ENCODE measurements around the gene RASSF10. TPM values are rescaled to one million over a fixed set of nuclear protein-coding genes. Genes with fewer than 3 reads are reported as not detected.
A peak's percentile ranks its signal among the peaks of the same experiment; 100 is the strongest.

Gene RASSF10
- total and polyA plus RNA-seq, 12 donors: 0.12 to 1.3 (median 0.28) TPM; not detected in 1

DNA sequence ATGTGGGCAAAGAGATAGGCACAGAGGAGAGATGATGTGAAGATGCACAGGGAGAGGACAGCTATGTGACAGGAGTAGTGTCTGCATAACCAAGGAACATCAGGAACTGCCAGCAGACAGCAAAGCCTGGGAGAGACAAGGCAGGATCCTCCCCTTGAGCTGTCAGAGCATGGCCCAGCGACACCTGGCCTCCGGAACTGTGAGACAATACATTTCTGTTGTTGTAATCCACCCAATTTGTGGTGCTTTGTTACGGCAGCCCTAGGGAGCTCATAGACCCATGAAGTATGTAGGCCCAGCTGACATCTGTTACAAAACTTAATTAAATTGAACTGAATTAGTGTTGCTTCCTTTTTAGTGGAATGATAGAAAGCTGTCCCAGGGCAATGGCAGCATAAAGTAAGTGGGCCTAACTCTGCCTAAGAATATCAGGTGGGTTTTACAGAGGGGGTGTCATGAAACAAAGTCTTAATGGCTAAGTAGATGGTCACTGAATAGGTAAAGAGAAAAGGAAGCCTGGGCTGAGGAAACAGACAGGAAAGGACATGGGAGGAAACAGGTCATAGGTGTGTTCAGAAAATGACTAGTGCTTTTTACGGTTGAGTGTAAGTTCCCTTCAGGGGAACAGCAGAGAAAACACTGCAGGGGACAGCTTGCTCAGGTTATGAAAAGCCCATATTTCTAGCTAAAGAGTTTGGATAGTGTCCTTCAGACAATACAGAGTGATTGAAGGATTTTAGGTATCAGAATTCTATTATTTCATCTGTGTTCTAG, 24.8 kb downstream of the RASSF10 start:
- H3K36me3 ChIP-seq: no peaks in the 10 kb centered on the region
- peak in 5 of 8 donors; percentile 35 to 80 (median 41) for ATAC-seq
- intact Hi-C loops (cut with DNase I): loop anchor here in 1 of 10 donors (5.0 kb wide), 1 partner anchor 73 kb away; no protein-coding TSS in a partner anchor
- 63 to 70% methylated on average over 4 of the region's 4 CpGs for WGBS, 2 donors
- peak overlapping the region in 2 of 10 donors; percentile 9 to 49 for H3K27ac ChIP-seq
- peaks cover 0 to 45% (median 15%) of the 10 kb centered on the region in 9 donors for H3K4me1 ChIP-seq
- DNase-seq: no peak
- peaks cover 0 to 14% (median 0%) of the 10 kb centered on the region in 7 donors for H3K27me3 ChIP-seq
- no peaks in the 10 kb centered on the region for H3K9me3 ChIP-seq
- no peak overlapping the region for H3K4me3 ChIP-seq
- TF ChIP-seq CTCF (IDR thresholded peaks at IDR 0.05): no peak

DNA sequence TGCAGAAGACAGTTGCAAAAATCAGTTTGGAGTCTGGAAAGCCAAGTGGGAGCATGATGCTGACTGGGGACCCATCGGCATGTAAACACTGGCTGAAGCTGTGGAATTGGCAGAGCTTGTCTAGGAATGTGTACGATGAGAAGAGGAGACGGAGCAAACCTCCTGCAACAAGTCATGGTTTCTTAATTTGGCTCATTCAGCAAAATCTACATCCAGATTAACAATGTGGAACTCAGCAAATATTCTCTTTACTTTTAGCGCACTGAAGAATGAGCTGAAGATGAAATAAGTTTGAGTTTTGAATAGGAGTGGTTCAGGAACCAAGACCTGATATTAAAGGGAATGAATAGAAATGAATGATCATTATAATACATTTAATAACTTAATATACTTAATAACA, 26.6 kb downstream of the RASSF10 start:
- WGBS, 2 donors: 81% methylated on average over 4 of the region's 4 CpGs
- no peaks in the 10 kb centered on the region for H3K9me3 ChIP-seq
- intact Hi-C loops (cut with DNase I): no loop called here
- H3K4me1 ChIP-seq: peaks cover 0 to 39% (median 9%) of the 10 kb centered on the region in 9 donors
- TF ChIP-seq CTCF (IDR thresholded peaks at IDR 0.05): no peak
- H3K4me3 ChIP-seq: no peak overlapping the region
- ATAC-seq: no peak
- DNase-seq: no peak
- H3K36me3 ChIP-seq: no peaks in the 10 kb centered on the region
- no peak overlapping the region for H3K27ac ChIP-seq
- H3K27me3 ChIP-seq: peaks cover 0 to 14% (median 0%) of the 10 kb centered on the region in 7 donors

DNA sequence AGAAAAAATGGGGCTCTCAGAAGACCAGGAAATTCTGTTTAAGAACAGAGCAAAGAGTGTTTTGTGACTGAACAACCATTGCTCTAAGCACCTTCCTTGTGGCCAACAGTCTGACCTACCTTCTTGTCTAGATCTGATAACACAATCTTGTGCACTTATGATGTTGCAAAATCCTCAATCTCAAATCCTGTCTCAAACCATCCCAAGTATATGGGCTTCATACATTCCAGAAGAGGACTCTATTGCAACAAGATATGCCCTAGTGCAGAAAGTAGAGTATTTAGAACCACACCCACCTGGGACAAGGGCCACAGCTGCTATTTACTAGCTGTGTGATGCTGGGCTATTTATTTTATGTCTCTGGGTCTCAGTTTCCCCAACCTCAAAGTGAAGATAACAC, 27.1 kb downstream of the RASSF10 start:
- ATAC-seq: no peak
- Histone ChIP-seq H3K9me3 (no peaks in the 10 kb centered on the region), H3K27me3 (peaks cover 0 to 14% (median 0%) of the 10 kb centered on the region in 7 donors), H3K27ac (no peak overlapping the region), H3K4me3 (no peak overlapping the region), H3K4me1 (peaks cover 0 to 34% (median 6%) of the 10 kb centered on the region in 9 donors), H3K36me3 (no peaks in the 10 kb centered on the region)
- TF ChIP-seq CTCF (IDR thresholded peaks at IDR 0.05): no peak
- no peak for DNase-seq
- intact Hi-C loops (cut with DNase I): no loop called here

GRCh38 chr11:13038366-13038765, 29.2 kb downstream of the RASSF10 start:
- H3K9me3 ChIP-seq: no peaks in the 10 kb centered on the region

More at GRCh38 chr11:13038366-13038765, 29.2 kb downstream of the RASSF10 start:
- intact Hi-C loops (cut with DNase I): no loop called here
- WGBS, 2 donors: 90 to 94% methylated on average over 7 of the region's 7 CpGs
- TF ChIP-seq CTCF (IDR thresholded peaks at IDR 0.05): no peak
- H3K27ac ChIP-seq: no peak overlapping the region
- no peak overlapping the region for H3K4me3 ChIP-seq
- DNase-seq (no peak), ATAC-seq (no peak)
- peaks cover 0 to 16% (median 0%) of the 10 kb centered on the region in 9 donors for H3K4me1 ChIP-seq
- no peaks in the 10 kb centered on the region for H3K36me3 ChIP-seq
- peaks cover 0 to 17% (median 0%) of the 10 kb centered on the region in 7 donors for H3K27me3 ChIP-seq
